ENCODE data around the gene FOSL1. TPM values are rescaled to one million over a fixed set of nuclear protein-coding genes. Genes with fewer than 3 reads are reported as not detected.

Gene FOSL1
- total RNA-seq, 1 experiment from 2014 or later = 186 TPM

Other genes starting within 250 kb of the FOSL1 start
- gene RELA, start 237.5 kb downstream of the FOSL1 start, total RNA-seq (2021; ENCODE audit: unreplicated experiment) = 141 TPM
- gene KAT5, start 188.1 kb downstream of the FOSL1 start, total RNA-seq (2021; ENCODE audit: unreplicated experiment) = 84.2 TPM
- 107 TPM for gene RNASEH2C, start 179.6 kb downstream of the FOSL1 start, total RNA-seq (2021; ENCODE audit: unreplicated experiment)
- gene AP5B1, start 119.4 kb downstream of the FOSL1 start, total RNA-seq (2021; ENCODE audit: unreplicated experiment) = 35.0 TPM
- 0.23 TPM for gene OVOL1, start 113.3 kb downstream of the FOSL1 start, total RNA-seq (2021; ENCODE audit: unreplicated experiment)
- not detected for gene SNX32, start 66.4 kb downstream of the FOSL1 start, total RNA-seq (2021; ENCODE audit: unreplicated experiment)
- 1,911 TPM for gene CFL1, start 42.2 kb downstream of the FOSL1 start, total RNA-seq (2021; ENCODE audit: unreplicated experiment)
- gene MUS81, start 40.0 kb downstream of the FOSL1 start, total RNA-seq (2021; ENCODE audit: unreplicated experiment) = 140 TPM
- 23.7 TPM for gene EFEMP2, start 27.6 kb downstream of the FOSL1 start, total RNA-seq (2021; ENCODE audit: unreplicated experiment)
- gene CTSW, start 20.6 kb downstream of the FOSL1 start, total RNA-seq (2021; ENCODE audit: unreplicated experiment) = not detected
- 105 TPM for gene FIBP, start 11.9 kb downstream of the FOSL1 start, total RNA-seq (2021; ENCODE audit: unreplicated experiment)
- 85.4 TPM for gene CCDC85B, start 9.7 kb downstream of the FOSL1 start, total RNA-seq (2021; ENCODE audit: unreplicated experiment)
- 84.7 TPM for gene C11orf68, start 18.7 kb upstream of the FOSL1 start, total RNA-seq (2021; ENCODE audit: unreplicated experiment)
- gene DRAP1, start 19.0 kb upstream of the FOSL1 start, total RNA-seq (2021; ENCODE audit: unreplicated experiment) = 581 TPM
- gene TSGA10IP, start 45.1 kb upstream of the FOSL1 start, total RNA-seq (2021; ENCODE audit: unreplicated experiment) = not detected
- 76.4 TPM for gene SART1, start 61.3 kb upstream of the FOSL1 start, total RNA-seq (2021; ENCODE audit: unreplicated experiment)
- 64.6 TPM for gene EIF1AD, start 101.8 kb upstream of the FOSL1 start, total RNA-seq (2021; ENCODE audit: unreplicated experiment)
- gene BANF1, start 102.1 kb upstream of the FOSL1 start, total RNA-seq (2021; ENCODE audit: unreplicated experiment) = 494 TPM
- 0.23 TPM for gene CST6, start 111.6 kb upstream of the FOSL1 start, total RNA-seq (2021; ENCODE audit: unreplicated experiment)
- gene CATSPER1, start 126.1 kb upstream of the FOSL1 start, total RNA-seq (2021; ENCODE audit: unreplicated experiment) = 0.15 TPM
- gene GAL3ST3, start 148.8 kb upstream of the FOSL1 start, total RNA-seq (2021; ENCODE audit: unreplicated experiment) = not detected
- gene SF3B2, start 152.0 kb upstream of the FOSL1 start, total RNA-seq (2021; ENCODE audit: unreplicated experiment) = 271 TPM
- gene PACS1, start 169.9 kb upstream of the FOSL1 start, total RNA-seq (2021; ENCODE audit: unreplicated experiment) = 91.8 TPM